ENCODE results near the gene ISG20.

GRCh38 chr15:88607951-88608350, 30.9 kb upstream of the ISG20 start:
- TF ChIP-seq TAF1 (IDR thresholded peaks at IDR 0.05; ENCODE audit: low read depth, low read length) (no peak), POLR2AphosphoS5 (IDR thresholded peaks at IDR 0.05; ENCODE audit: low read depth, low read length) (no peak), SRF (IDR thresholded peaks at IDR 0.05; ENCODE audit: low read depth, low read length) (no peak), CTCF (IDR thresholded peaks at IDR 0.05; ENCODE audit: control extremely low read depth in 1 of 3, insufficient read depth in 1 of 3, low read depth in 1 of 3, low read length in 3 of 3) (no peak), BCL11A (IDR thresholded peaks at IDR 0.05; ENCODE audit: low read depth in 2 of 2, low read length in 2 of 2) (no peak)
